Subcutaneous adipose tissue (tissue), 4 donors: Measurements from ENCODE around the gene L1CAM. TPM values are rescaled to one million over a fixed set of nuclear protein-coding genes. Genes with fewer than 3 reads are reported as not detected.

ENCODE experiments used
- total RNA-seq, 4 donors: library from RNA; depleted of rRNA; stranded (reverse); fragments of >200 nt; gene quantifications; one replicate each; pipeline ENCODE4 v1.1.0, GENCODE V29; 2016
- TF ChIP-seq, protein P1 (sequence below): fragments of 450-650 bp; IDR thresholded peaks from one replicate; pipeline ENCODE4 v1.5.1; 2016; ENCODE audit warnings: low read depth, mild to moderate bottlenecking, control low read depth, antibody characterized with exemption, moderate library complexity

The L1CAM gene
- total RNA-seq, 4 donors from 2014 or later: 0.68 to 1.5 (median 0.95) TPM

DNA sequence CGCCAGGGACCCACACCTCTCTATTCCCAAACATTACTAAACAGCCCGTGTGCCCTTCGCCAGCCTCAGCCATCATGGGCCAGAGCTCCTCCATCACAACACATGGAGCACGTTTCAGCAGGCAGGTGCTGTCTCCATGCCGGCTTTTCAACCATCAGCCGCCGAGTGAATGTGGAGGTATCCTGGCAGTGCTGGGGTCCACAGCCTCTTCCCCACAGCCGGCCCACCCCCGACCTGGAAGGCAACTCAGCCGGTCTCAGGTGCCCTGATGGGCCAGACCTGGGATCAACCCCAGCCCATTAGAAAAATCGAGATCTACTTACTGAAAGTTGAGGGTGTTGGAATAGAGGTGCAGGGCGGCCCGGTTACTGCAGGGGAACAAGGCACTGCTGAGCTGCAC lies 45.8 kb upstream of the L1CAM start:
- TF ChIP-seq, protein P1, sequence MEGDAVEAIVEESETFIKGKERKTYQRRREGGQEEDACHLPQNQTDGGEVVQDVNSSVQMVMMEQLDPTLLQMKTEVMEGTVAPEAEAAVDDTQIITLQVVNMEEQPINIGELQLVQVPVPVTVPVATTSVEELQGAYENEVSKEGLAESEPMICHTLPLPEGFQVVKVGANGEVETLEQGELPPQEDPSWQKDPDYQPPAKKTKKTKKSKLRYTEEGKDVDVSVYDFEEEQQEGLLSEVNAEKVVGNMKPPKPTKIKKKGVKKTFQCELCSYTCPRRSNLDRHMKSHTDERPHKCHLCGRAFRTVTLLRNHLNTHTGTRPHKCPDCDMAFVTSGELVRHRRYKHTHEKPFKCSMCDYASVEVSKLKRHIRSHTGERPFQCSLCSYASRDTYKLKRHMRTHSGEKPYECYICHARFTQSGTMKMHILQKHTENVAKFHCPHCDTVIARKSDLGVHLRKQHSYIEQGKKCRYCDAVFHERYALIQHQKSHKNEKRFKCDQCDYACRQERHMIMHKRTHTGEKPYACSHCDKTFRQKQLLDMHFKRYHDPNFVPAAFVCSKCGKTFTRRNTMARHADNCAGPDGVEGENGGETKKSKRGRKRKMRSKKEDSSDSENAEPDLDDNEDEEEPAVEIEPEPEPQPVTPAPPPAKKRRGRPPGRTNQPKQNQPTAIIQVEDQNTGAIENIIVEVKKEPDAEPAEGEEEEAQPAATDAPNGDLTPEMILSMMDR: no peak

DNA sequence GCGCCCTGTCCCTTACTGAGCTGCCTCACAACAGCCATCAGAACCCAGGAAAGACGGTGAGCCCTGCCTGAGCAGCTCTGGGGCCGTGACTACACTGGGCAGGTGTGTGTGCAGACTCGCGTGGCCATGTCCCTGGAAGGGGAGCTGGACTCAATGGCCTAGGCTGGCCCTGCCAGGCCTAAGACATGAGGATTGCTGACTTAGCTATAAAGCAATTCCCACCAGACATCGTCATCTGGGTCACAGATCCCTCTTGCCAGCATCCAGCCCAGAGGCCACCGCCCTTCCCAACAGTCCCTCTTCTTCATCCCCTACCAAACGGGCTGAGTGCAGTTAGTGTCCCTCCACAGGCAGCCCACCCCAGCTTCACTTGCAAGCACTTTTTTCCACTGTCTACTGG lies 45.2 kb upstream of the L1CAM start:
- TF ChIP-seq, protein P1: no peak

DNA sequence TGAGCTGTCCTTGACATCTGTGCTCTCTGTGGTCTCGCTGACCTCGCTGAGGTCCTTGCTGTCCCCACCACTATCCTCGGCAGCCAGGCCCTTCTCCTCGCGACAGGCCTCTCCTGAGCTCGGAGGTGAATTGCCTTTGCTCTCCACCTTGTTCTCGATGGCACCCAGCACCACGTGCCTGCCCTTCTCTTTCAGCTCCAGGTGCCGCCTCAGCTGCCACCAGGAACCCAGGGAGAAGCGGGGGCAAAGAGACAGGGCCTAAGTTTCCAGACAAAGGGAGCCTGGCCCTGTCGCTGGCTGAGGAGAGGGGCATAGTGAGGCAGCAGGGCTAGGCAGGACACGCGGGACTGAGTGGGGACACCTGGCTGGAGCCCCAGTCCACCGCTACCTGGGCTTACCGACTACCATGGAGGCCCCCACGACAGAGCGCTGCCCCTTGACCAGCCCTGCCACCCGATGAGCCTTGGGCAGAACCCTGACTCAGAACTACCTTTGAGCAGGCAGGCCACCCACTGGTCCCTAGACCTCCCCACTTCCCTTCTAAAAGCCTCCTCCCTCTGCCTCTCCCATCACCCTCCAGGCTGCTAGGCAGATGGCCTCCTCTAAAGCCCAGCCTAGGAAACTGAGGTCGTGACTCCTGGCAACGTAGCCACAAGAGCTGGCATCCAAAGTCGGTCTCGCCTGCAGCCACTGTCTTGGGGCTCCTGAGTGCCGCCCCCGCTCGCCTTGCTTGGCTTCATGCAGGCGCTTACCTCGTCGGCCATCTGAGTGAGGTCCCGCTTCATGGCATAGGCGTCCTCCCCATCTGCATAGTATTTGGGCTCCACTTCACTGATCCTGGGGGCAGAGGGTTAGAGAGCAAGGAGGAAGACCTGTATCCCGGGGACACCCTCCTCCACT lies 44.3 kb upstream of the L1CAM start:
- TF ChIP-seq, protein P1: no peak

DNA sequence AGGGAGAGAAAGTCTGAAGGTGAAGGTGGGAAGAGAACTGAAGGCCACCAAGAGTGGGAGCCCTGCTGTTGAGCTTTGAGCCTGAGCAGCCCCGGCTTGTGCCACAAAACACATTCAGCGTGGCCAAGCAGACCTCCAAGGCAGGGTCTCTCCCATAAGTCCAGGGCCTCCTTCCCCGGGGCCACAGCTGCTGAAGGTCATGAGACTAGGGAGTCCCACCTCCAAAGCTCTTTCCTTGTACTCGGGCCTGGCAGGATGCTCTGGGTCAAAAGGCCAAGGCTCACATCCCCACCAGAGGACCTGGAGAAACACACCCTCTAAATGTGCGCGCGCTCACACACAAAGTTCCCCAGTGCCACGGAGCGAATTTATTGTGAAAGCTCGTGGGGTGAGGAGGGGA lies 43.6 kb upstream of the L1CAM start:
- TF ChIP-seq, protein P1: no peak

DNA sequence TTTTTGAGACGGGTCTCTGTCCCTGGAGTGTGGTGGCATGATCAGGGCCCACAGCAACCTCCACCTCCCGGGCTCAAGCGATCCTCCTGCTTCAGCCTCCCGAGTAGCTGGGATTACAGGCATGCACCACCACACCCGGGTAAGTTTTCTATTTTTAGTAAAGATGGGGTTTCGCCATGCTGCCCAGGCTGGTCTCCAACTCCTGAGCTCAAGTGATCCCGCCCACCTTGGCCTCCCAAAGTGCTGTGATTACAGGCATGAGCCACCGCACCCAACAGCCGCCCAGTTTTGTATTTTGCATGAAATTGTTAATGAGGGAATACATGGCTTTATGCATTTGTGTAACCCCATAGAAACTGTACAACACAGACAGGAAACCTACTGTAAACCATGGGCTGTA lies 42.9 kb upstream of the L1CAM start:
- TF ChIP-seq, protein P1: no peak

DNA sequence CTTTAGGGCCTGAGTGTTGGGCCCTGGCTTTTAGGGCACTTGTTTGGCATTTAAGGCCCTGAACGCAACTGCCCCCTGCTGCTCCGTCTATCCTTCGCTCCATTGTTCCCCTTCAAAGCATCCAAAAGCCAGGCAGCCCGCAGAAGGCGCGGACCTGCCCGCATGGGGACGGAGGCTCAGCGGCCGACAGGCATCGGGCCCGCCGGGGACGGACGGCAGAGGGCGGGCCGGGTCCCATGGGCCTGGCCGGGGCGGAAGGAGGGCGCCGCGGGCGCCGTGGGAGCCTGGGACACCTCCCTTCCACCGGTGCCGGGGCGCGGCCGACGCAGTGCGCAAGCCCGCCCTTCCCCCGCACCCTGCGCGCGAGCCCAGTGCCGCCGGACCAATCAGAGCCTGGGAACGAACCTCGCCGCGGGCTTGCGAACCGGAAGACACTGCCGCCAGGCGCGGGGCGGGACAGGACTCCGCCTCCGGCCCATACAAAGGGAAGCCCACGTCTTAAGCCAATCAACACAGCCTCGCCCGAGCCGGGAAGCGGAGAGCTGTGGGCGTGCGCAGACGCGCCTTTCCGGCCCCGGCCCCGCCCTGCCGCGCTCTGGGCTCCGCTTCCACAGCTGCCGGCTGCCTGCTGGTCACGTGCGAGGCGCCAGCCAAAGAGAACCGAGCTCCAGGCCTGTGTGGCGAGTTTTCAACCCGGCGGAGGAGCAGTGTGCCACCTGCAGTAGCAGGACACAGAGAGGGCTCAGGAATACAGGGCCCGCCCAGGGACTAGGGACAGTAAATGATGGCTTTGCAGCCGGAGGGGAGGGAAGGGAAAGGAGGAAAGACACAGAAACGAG lies 42.2 kb upstream of the L1CAM start:
- TF ChIP-seq, protein P1: no peak

DNA sequence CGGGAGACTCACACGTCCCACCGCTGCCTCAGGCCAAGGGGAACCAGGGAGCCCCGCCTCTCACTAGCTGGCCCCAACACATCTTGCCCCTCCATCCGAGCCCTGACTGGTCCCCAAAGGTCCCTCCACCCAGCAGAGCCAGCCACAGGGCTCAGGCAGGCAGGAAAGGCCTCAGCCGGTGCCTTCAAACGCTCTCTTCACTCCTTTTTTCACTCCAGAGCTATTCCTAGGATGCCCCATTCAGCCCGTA lies 41.6 kb upstream of the L1CAM start:
- TF ChIP-seq, protein P1: no peak
